HUES64 (cell line): ENCODE data around the gene CLDN12. TPM values are rescaled to one million over a fixed set of nuclear protein-coding genes. Genes with fewer than 3 reads are reported as not detected.

Source experiments
- H3K27ac ChIP-seq: 2 replicates; pipeline ENCODE4 v1.7.0; 2013; ENCODE audit warnings: low read depth, low read length, inconsistent platforms
- H3K27me3 ChIP-seq: 2 replicates; pipeline ENCODE4 v1.6.1; 2013; ENCODE audit warnings: mild to moderate bottlenecking, low read length; ENCODE audit not compliant: insufficient read depth
- H3K36me3 ChIP-seq: 2 replicates; pipeline ENCODE4 v1.6.1; 2013; ENCODE audit warnings: mild to moderate bottlenecking, low read length; ENCODE audit not compliant: insufficient read depth
- H3K4me1 ChIP-seq: 2 replicates; pipeline ENCODE4 v1.6.1; 2013; ENCODE audit warnings: mild to moderate bottlenecking, low read length, moderate library complexity; ENCODE audit not compliant: insufficient read depth
- H3K4me3 ChIP-seq: 2 replicates; pipeline ENCODE4 v1.5.1; 2013; ENCODE audit warnings: mild to moderate bottlenecking, low read length, moderate library complexity
- H3K9ac ChIP-seq: 2 replicates; pipeline ENCODE4 v1.6.1; 2013; ENCODE audit warnings: mild to moderate bottlenecking, low read depth, low read length
- H3K9me3 ChIP-seq: 2 replicates; pipeline ENCODE4 v1.6.1; 2013; ENCODE audit warnings: low read depth, low read length; ENCODE audit not compliant: insufficient read depth
- WGBS: fragments of 150-250, 120-280 bp; methylation state at CpG from one replicate; pipeline ENCODE4 v1.1.7; 2013; ENCODE audit warnings: missing lambda C conversion rate; 5-methylcytosine and 5-hydroxymethylcytosine counted together
- polyA plus RNA-seq, 2 experiments: library from polyadenylated mRNA; stranded (reverse); fragments of 50-300 nt; gene quantifications; one replicate each; pipeline ENCODE4 v1.2.3, GENCODE V29; 2013

Gene CLDN12
- 27.9 TPM for polyA plus RNA-seq (2013, experiment 1 of 2)
- polyA plus RNA-seq (2013, experiment 2 of 2): 37.6 TPM

- Histone ChIP-seq H3K9ac (peak within 1 kb of the TSS; percentile 73), H3K36me3 (peaks cover 34% of the 10 kb centered on the region), H3K27ac (peak within 1 kb of the TSS; percentile 73), H3K4me3 (peak within 1 kb of the TSS; percentile 92), H3K4me1 (peaks cover 7% of the 10 kb centered on the region; the same call in 1 of the 2 replicates), H3K27me3 (peaks cover 24% of the 10 kb centered on the region), H3K9me3 (no peaks in the 10 kb centered on the region)
- WGBS: under 1% methylated on average over 33 of the region's 35 CpGs
Measured at GRCh38 chr7:90403174-90404113, at the start of gene CLDN12. CLDN12 (plus strand) TSS chr7:90403461; CDS start chr7:90412677, 9,216 bp downstream.

DNA sequence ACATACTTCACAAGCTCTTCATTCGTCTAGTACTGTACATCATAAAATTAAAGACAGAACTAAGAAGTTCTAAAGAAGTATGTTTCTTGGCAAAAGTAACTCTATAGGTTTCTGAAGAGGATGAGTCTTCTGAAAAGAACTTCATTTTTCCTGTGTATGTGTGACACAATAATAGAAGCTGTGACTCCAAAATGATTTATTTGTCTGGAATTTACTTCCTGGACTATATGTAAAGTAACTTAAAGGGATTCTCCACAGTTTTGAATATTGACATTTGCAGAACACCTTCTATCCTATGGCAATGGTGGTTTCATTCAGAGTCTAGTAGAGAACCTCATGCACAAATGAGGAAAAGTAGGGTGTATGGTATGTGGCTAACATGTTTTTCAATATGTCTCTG, 19.8 kb upstream of the CLDN12 start:
- no peaks in the 10 kb centered on the region for H3K9me3 ChIP-seq
- peaks cover 78% of the 10 kb centered on the region for H3K36me3 ChIP-seq
- H3K4me3 ChIP-seq: no peak overlapping the region
- no CpG with 5 or more reads among the region's 1 CpG for WGBS
- no peak overlapping the region for H3K9ac ChIP-seq
- H3K4me1 ChIP-seq: no peaks in the 10 kb centered on the region
- no peak overlapping the region for H3K27ac ChIP-seq
- no peaks in the 10 kb centered on the region for H3K27me3 ChIP-seq

GRCh38 chr7:90383861-90384260, 19.4 kb upstream of the CLDN12 start:
- 92% methylated on average over 3 of the region's 3 CpGs for WGBS
- no peaks in the 10 kb centered on the region for H3K9me3 ChIP-seq
- no peaks in the 10 kb centered on the region for H3K27me3 ChIP-seq
- no peak overlapping the region for H3K4me3 ChIP-seq
- peaks cover 74% of the 10 kb centered on the region for H3K36me3 ChIP-seq
- H3K4me1 ChIP-seq: no peaks in the 10 kb centered on the region
- no peak overlapping the region for H3K9ac ChIP-seq
- H3K27ac ChIP-seq: no peak overlapping the region

DNA sequence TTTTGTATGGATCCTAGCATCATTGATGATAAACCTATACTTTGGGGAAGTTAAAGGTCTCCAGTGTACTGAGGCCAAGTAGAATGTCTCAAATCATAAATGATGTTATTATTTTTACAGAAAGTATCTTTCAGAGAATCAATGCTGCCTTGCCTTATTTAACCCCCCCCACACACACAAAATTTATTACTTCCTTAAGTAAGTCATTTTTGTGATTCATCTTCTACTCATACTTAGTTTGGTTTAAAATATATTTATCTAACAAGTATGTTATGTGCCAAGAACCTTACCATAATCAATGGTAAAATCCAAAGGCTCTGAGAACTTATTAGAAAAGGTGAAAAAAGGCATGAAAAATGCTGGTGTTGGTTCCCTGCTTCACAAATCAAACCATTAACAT, 18.8 kb upstream of the CLDN12 start:
- no peak overlapping the region for H3K27ac ChIP-seq
- no peak overlapping the region for H3K9ac ChIP-seq

DNA sequence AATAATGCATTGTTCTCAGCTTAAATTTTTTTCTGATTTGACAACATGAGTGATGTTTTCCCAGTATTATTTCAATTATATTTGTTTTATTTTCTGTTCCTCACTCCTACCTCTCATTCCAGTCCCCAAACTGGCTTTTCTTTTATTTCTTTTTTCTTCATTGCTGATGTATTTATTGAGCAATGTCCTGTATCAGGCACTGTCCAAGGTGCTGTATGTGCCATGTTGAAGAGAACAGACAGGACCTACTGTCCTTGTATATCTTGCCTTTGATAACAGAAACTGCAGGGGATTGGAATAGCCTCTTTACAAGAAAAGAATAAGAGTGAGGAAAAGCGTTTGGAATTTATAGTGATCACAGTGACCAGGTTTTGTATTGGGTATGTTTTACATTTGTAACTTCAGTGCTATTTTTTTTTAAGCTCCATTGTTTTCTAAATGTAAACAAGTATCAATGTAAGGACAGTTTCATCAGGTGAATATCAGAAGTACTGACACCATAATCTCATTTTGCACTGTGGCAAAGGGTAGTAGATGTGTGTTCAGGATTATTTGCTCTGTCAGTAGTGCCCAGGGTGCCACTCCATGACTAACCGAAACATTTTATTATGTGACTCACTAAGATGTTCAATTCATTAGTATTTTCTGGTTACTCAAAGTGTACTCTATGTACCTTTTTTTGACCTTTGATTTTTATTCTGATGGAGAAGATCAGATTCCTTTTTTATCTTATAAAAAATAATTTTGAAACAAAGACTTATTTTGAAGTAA, 15.6 kb upstream of the CLDN12 start:
- Histone ChIP-seq H3K27ac (no peak overlapping the region), H3K27me3 (no peaks in the 10 kb centered on the region), H3K36me3 (peaks cover 42% of the 10 kb centered on the region), H3K4me3 (no peak overlapping the region), H3K9me3 (no peaks in the 10 kb centered on the region; the same call in 1 of the 2 replicates), H3K9ac (no peak overlapping the region), H3K4me1 (no peaks in the 10 kb centered on the region)
- WGBS: 85% methylated on average over 1 of the region's 2 CpGs

More for the DNA sequence above, 18.8 kb upstream of the CLDN12 start:
- H3K4me1 ChIP-seq: no peaks in the 10 kb centered on the region
- H3K36me3 ChIP-seq: peaks cover 69% of the 10 kb centered on the region
- H3K9me3 ChIP-seq: no peaks in the 10 kb centered on the region
- no peaks in the 10 kb centered on the region for H3K27me3 ChIP-seq
- H3K4me3 ChIP-seq: no peak overlapping the region

GRCh38 chr7:90390926-90391325, 12.3 kb upstream of the CLDN12 start:
- no peak overlapping the region for H3K9ac ChIP-seq
- H3K36me3 ChIP-seq: peaks cover 10% of the 10 kb centered on the region
- no peaks in the 10 kb centered on the region; the same call in 1 of the 2 replicates for H3K9me3 ChIP-seq
- no peaks in the 10 kb centered on the region for H3K27me3 ChIP-seq
- H3K4me3 ChIP-seq: no peak overlapping the region
- no peaks in the 10 kb centered on the region for H3K4me1 ChIP-seq
- H3K27ac ChIP-seq: no peak overlapping the region

GRCh38 chr7:90391488-90391887, 11.8 kb upstream of the CLDN12 start:
- H3K36me3 ChIP-seq: peaks cover 4% of the 10 kb centered on the region
- WGBS: 96% methylated on average over 4 of the region's 5 CpGs

GRCh38 chr7:90396420-90396819, 6.8 kb upstream of the CLDN12 start:
- no peaks in the 10 kb centered on the region for H3K4me1 ChIP-seq
- H3K36me3 ChIP-seq: no peaks in the 10 kb centered on the region
- peaks cover 14% of the 10 kb centered on the region for H3K27me3 ChIP-seq
- WGBS: 98% methylated on average over 3 of the region's 4 CpGs
- H3K9ac ChIP-seq: no peak overlapping the region
- H3K27ac ChIP-seq: no peak overlapping the region
- no peaks in the 10 kb centered on the region; the same call in 1 of the 2 replicates for H3K9me3 ChIP-seq
- no peak overlapping the region for H3K4me3 ChIP-seq

More at GRCh38 chr7:90391488-90391887, 11.8 kb upstream of the CLDN12 start:
- H3K27ac ChIP-seq: no peak overlapping the region
- H3K27me3 ChIP-seq: no peaks in the 10 kb centered on the region
- no peak overlapping the region for H3K4me3 ChIP-seq
- no peaks in the 10 kb centered on the region; the same call in 1 of the 2 replicates for H3K9me3 ChIP-seq
- no peak overlapping the region for H3K9ac ChIP-seq
- H3K4me1 ChIP-seq: no peaks in the 10 kb centered on the region

GRCh38 chr7:90401989-90402388, 1.3 kb upstream of the CLDN12 start:
- Histone ChIP-seq H3K9ac (no peak overlapping the region), H3K27me3 (peaks cover 24% of the 10 kb centered on the region), H3K4me1 (peaks cover 7% of the 10 kb centered on the region; the same call in 1 of the 2 replicates), H3K27ac (no peak overlapping the region), H3K4me3 (no peak overlapping the region), H3K36me3 (peaks cover 20% of the 10 kb centered on the region), H3K9me3 (no peaks in the 10 kb centered on the region)
- WGBS: 70% methylated on average over 4 of the region's 4 CpGs

DNA sequence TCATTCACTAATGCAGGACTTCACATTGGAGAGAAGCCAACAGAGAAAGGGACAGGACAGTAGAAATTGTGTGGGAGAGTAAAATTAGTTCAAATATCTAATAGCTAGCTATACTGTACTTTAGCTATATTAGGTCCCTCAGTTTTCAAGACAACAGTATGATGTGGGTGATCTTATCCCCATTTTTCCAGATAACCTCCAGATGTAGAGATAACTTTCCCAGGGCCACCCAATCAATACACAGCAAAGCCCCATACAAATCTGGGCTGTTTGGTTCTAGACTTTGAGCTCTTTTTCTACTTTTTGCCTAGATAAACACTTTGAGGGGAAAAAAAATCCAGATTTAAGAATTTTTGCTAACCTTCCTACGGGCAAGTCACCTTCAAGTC, 482 bp upstream of the CLDN12 start:
- H3K4me1 ChIP-seq: peaks cover 7% of the 10 kb centered on the region; the same call in 1 of the 2 replicates
- 53% methylated on average over 1 of the region's 1 CpG for WGBS
- H3K9ac ChIP-seq: no peak overlapping the region; the same call in 1 of the 2 replicates
- peak overlapping the region; percentile 92 for H3K4me3 ChIP-seq
- peaks cover 24% of the 10 kb centered on the region for H3K27me3 ChIP-seq
- H3K27ac ChIP-seq: no peak overlapping the region
- peaks cover 28% of the 10 kb centered on the region for H3K36me3 ChIP-seq
- H3K9me3 ChIP-seq: no peaks in the 10 kb centered on the region

DNA sequence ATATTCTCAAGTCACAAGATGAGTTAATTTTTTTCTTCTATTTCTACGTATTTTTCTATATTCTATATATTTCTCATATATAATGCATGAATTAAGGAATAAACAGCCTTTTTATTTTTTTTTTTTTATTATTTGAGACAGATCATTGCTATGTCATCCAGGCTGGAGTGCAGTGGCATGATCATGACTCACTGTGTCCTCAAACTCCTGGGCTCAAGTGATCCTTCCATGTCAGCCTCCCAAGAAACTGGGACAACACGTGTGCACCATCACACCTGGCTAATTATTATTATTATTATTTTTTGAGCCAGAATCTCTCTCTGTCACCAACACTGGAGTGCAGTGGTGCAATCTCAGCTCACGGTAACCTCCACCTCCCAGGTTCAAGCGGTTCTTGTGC, 1.5 kb downstream of the CLDN12 start:
- no peak overlapping the region for H3K27ac ChIP-seq
- peaks cover 24% of the 10 kb centered on the region for H3K27me3 ChIP-seq
- H3K9me3 ChIP-seq: no peaks in the 10 kb centered on the region
- no peak overlapping the region for H3K9ac ChIP-seq
- peaks cover 7% of the 10 kb centered on the region; the same call in 1 of the 2 replicates for H3K4me1 ChIP-seq
- peaks cover 45% of the 10 kb centered on the region for H3K36me3 ChIP-seq
- WGBS: 98% methylated on average over 3 of the region's 4 CpGs
- H3K4me3 ChIP-seq: peak overlapping the region; percentile 92
